ENCODE data around the gene DCHS1.
A peak's percentile ranks its signal among the peaks of the same experiment; 100 is the strongest.
"Not testable (repeated sequence)": the region's sequence is repeated elsewhere in the genome, so short reads cannot be mapped to it uniquely, and the experiment has no call there.

DCHS1 gene

GRCh38 chr11:6686006-6686405 is 30.4 kb upstream of the DCHS1 start:
- H3K9me3 ChIP-seq (ENCODE audit: control insufficient read depth, low read length): no peaks in the 10 kb centered on the region
- no peaks in the 10 kb centered on the region for H3K27me3 ChIP-seq (ENCODE audit: control insufficient read depth, insufficient read depth, low read length, poor library complexity, severe bottlenecking)
- H3K4me3 ChIP-seq (ENCODE audit: insufficient read depth, low read depth, low read length): no peak overlapping the region
- H3K27ac ChIP-seq (ENCODE audit: insufficient read depth, low read depth, low read length, poor library complexity, severe bottlenecking): no peak overlapping the region
- peaks cover 5% of the 10 kb centered on the region for H3K36me3 ChIP-seq (ENCODE audit: control insufficient read depth, insufficient read depth, low read length)
- peaks cover 6% of the 10 kb centered on the region for H3K4me1 ChIP-seq (ENCODE audit: control insufficient read depth, insufficient read depth, low read length)

DNA sequence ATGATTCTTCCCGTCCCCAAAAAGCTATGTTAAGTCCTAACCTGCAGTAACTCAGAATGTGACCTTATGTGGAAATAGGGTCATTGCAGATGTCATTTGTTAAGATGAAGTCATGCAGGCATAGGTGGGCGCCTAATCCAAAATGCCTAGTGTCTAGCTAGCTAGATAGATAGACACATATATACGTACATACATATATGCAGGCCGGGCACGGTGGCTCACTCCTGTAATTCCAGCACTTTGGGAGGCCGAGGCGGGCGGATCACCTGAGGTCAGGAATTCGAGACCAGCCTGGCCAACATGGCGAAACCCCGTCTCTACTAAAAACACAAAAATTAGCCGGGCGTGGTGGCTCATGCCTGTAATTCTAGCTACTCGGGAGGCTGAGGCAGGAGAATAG is 28.5 kb upstream of the DCHS1 start:
- not testable (repeated sequence) for H3K9me3 ChIP-seq (ENCODE audit: control insufficient read depth, low read length); H3K4me1 ChIP-seq (ENCODE audit: control insufficient read depth, insufficient read depth, low read length); H3K27ac ChIP-seq (ENCODE audit: insufficient read depth, low read depth, low read length, poor library complexity, severe bottlenecking); H3K27me3 ChIP-seq (ENCODE audit: control insufficient read depth, insufficient read depth, low read length, poor library complexity, severe bottlenecking)
- WGBS, 2 experiments: 86 to 91% methylated on average over 14 of the region's 14 CpGs
- peaks cover 14% of the 10 kb centered on the region for H3K36me3 ChIP-seq (ENCODE audit: control insufficient read depth, insufficient read depth, low read length)
- peak overlapping the region; percentile 93 for H3K4me3 ChIP-seq (ENCODE audit: insufficient read depth, low read depth, low read length)

DNA sequence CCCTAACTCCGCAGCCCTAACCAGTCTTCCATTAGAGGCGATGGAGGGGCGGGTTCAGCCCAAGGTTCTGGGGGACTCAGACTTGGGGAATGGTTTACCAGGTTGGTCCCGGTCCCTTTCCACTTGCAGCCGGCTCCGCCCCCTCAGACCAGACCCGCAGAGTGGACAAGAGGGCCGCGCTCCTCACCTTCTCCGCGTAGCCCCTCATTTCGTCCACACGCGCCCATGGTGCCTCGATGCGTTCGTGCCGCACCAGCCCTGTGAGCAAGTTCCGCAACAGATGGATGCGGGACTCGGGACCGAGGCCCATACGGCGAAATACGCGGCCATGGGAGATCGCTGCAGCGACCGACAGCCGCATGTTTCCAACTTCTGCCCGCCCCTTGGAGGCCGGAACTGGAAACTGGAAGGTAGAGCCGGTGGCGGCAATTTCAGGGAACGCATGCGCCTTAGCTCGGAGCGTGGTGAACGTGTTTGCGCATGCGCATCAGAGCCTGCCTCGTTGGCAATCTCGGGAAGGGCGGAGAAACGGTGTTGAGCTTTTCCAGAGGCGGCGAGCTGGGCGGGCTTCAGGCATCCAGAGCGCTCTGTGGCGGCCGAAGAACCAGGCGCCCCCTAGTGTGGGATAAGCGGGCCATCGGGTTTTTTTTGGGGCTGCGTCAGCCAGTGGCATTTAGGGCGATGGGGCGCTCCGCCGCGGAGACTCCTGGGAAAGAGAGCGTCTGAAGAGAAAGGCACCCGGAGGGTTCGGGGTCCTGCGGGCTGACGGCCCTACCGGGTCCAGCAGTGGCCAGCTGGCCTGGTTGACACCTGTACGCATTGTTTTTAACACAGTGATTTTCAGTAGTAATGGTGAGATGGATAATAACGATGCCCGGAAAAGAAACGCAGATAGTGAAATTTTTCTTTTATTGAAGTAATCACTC is 27.6 kb upstream of the DCHS1 start, which contains the start of gene MRPL17:
MRPL17 (minus strand) TSS at position 405 of the 926 bp plus-strand sequence; CDS start at position 361, 44 bp downstream.
- Histone ChIP-seq H3K4me1 (ENCODE audit: control insufficient read depth, insufficient read depth, low read length) (peaks cover 6% of the 10 kb centered on the region), H3K27ac (ENCODE audit: insufficient read depth, low read depth, low read length, poor library complexity, severe bottlenecking) (peak within 1 kb of the TSS; percentile 90), H3K4me3 (ENCODE audit: insufficient read depth, low read depth, low read length) (peak within 1 kb of the TSS; percentile 93), H3K9me3 (ENCODE audit: control insufficient read depth, low read length) (no peaks in the 10 kb centered on the region), H3K27me3 (ENCODE audit: control insufficient read depth, insufficient read depth, low read length, poor library complexity, severe bottlenecking) (no peaks in the 10 kb centered on the region), H3K36me3 (ENCODE audit: control insufficient read depth, insufficient read depth, low read length) (peaks cover 14% of the 10 kb centered on the region)
- 2 to 3% methylated on average over 70 of the region's 70 CpGs for whole genome bisulfite sequencing, 2 experiments

GRCh38 chr11:6682591-6682935 is 27.0 kb upstream of the DCHS1 start:
- Histone ChIP-seq H3K4me1 (ENCODE audit: control insufficient read depth, insufficient read depth, low read length) (peaks cover 6% of the 10 kb centered on the region), H3K27me3 (ENCODE audit: control insufficient read depth, insufficient read depth, low read length, poor library complexity, severe bottlenecking) (no peaks in the 10 kb centered on the region), H3K27ac (ENCODE audit: insufficient read depth, low read depth, low read length, poor library complexity, severe bottlenecking) (peak overlapping the region; percentile 90), H3K36me3 (ENCODE audit: control insufficient read depth, insufficient read depth, low read length) (peaks cover 14% of the 10 kb centered on the region), H3K9me3 (ENCODE audit: control insufficient read depth, low read length) (no peaks in the 10 kb centered on the region), H3K4me3 (ENCODE audit: insufficient read depth, low read depth, low read length) (peak overlapping the region; percentile 93)
- WGBS, 2 experiments: 0% methylated on average over 10 of the region's 10 CpGs

GRCh38 chr11:6681949-6682348 is 26.3 kb upstream of the DCHS1 start:
- peaks cover 6% of the 10 kb centered on the region for H3K4me1 ChIP-seq (ENCODE audit: control insufficient read depth, insufficient read depth, low read length)
- H3K9me3 ChIP-seq (ENCODE audit: control insufficient read depth, low read length): no peaks in the 10 kb centered on the region
- 49 to 54% methylated on average over 5 of the region's 5 CpGs for WGBS, 2 experiments
- H3K27me3 ChIP-seq (ENCODE audit: control insufficient read depth, insufficient read depth, low read length, poor library complexity, severe bottlenecking): no peaks in the 10 kb centered on the region
- peaks cover 14% of the 10 kb centered on the region for H3K36me3 ChIP-seq (ENCODE audit: control insufficient read depth, insufficient read depth, low read length)
- peak overlapping the region; percentile 93 for H3K4me3 ChIP-seq (ENCODE audit: insufficient read depth, low read depth, low read length)
- no peak overlapping the region for H3K27ac ChIP-seq (ENCODE audit: insufficient read depth, low read depth, low read length, poor library complexity, severe bottlenecking)

- no peak overlapping the region for H3K27ac ChIP-seq (ENCODE audit: insufficient read depth, low read depth, low read length, poor library complexity, severe bottlenecking)
- peaks cover 14% of the 10 kb centered on the region for H3K36me3 ChIP-seq (ENCODE audit: control insufficient read depth, insufficient read depth, low read length)
- H3K9me3 ChIP-seq (ENCODE audit: control insufficient read depth, low read length): no peaks in the 10 kb centered on the region
- WGBS, 2 experiments: 86 to 97% methylated on average over 1 of the region's 1 CpG
- peaks cover 6% of the 10 kb centered on the region for H3K4me1 ChIP-seq (ENCODE audit: control insufficient read depth, insufficient read depth, low read length)
- no peaks in the 10 kb centered on the region for H3K27me3 ChIP-seq (ENCODE audit: control insufficient read depth, insufficient read depth, low read length, poor library complexity, severe bottlenecking)
- peak overlapping the region; percentile 13 for H3K4me3 ChIP-seq (ENCODE audit: insufficient read depth, low read depth, low read length)
Observed at GRCh38 chr11:6681505-6681904, 25.9 kb upstream of the DCHS1 start.

- Histone ChIP-seq H3K27ac (ENCODE audit: insufficient read depth, low read depth, low read length, poor library complexity, severe bottlenecking) (no peak overlapping the region), H3K4me1 (ENCODE audit: control insufficient read depth, insufficient read depth, low read length) (peaks cover 6% of the 10 kb centered on the region), H3K27me3 (ENCODE audit: control insufficient read depth, insufficient read depth, low read length, poor library complexity, severe bottlenecking) (no peaks in the 10 kb centered on the region), H3K4me3 (ENCODE audit: insufficient read depth, low read depth, low read length) (no peak overlapping the region), H3K9me3 (ENCODE audit: control insufficient read depth, low read length) (no peaks in the 10 kb centered on the region), H3K36me3 (ENCODE audit: control insufficient read depth, insufficient read depth, low read length) (peaks cover 14% of the 10 kb centered on the region)
- WGBS, 2 experiments: 84 to 90% methylated on average over 2 to 3 of the region's 3 CpGs
Observed at GRCh38 chr11:6677018-6677417, 21.4 kb upstream of the DCHS1 start.

DNA sequence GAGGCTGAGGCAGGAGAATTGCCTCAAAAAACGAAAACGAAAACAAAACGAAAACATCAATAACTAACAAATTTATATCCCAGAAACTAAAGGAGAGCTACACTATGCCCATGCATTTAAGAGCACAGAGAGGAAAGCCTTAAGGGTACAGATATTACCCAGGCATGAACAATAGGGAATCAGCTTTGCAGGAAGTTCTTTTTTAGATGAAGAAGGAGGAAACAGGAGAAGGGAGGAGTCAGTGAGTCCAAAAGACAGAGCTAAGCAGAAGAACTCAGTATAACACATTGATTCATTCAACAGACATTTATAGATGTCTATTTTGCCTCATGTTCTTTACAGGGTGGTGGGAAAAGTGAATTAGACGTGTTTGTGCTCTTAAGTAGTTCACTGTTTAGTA is 19.3 kb upstream of the DCHS1 start:
- 73 to 94% methylated on average over 4 of the region's 4 CpGs for WGBS, 2 experiments
- Histone ChIP-seq H3K4me1 (ENCODE audit: control insufficient read depth, insufficient read depth, low read length) (no peaks in the 10 kb centered on the region), H3K27me3 (ENCODE audit: control insufficient read depth, insufficient read depth, low read length, poor library complexity, severe bottlenecking) (no peaks in the 10 kb centered on the region), H3K27ac (ENCODE audit: insufficient read depth, low read depth, low read length, poor library complexity, severe bottlenecking) (no peak overlapping the region), H3K4me3 (ENCODE audit: insufficient read depth, low read depth, low read length) (no peak overlapping the region), H3K9me3 (ENCODE audit: control insufficient read depth, low read length) (no peaks in the 10 kb centered on the region), H3K36me3 (ENCODE audit: control insufficient read depth, insufficient read depth, low read length) (no peaks in the 10 kb centered on the region)

GRCh38 chr11:6674219-6674597 is 18.6 kb upstream of the DCHS1 start:
- Histone ChIP-seq H3K27ac (ENCODE audit: insufficient read depth, low read depth, low read length, poor library complexity, severe bottlenecking) (no peak overlapping the region), H3K9me3 (ENCODE audit: control insufficient read depth, low read length) (no peaks in the 10 kb centered on the region), H3K4me1 (ENCODE audit: control insufficient read depth, insufficient read depth, low read length) (no peaks in the 10 kb centered on the region), H3K36me3 (ENCODE audit: control insufficient read depth, insufficient read depth, low read length) (no peaks in the 10 kb centered on the region), H3K27me3 (ENCODE audit: control insufficient read depth, insufficient read depth, low read length, poor library complexity, severe bottlenecking) (no peaks in the 10 kb centered on the region), H3K4me3 (ENCODE audit: insufficient read depth, low read depth, low read length) (no peak overlapping the region)
- WGBS, 2 experiments: 94 to 100% methylated on average over 1 of the region's 1 CpG

DNA sequence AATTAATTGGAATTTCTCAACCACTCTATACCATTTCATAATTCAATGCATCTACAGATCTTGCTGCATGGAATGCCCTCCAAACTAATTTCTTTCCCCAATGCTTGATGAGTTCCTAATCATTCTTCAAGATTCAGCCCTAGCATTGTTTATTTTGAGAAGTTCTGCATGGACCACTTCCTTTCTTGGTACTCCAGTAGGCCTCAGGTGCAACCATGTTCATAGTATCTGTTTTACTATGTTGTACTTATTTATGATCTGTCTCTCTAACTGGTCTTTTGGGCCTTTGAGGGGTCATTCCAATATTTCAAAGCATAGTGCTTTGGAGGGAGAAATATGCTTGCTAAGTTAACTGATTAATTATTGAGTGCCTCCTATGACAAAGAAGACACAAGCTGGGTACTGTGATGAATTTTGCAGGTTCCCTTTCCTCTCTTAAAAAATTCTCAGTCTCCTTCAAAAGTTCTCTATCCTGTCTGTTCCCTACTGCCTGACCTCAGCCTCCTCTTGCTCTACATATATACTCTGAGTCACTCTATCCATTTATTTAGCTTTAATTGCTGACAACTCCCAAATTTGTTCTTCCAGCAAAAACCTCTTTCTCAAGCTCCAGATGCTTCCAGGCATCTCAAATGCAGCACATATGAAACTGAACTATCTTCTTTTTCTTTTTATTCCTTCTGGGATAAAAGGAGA is 18.1 kb upstream of the DCHS1 start:
- no peaks in the 10 kb centered on the region for H3K36me3 ChIP-seq (ENCODE audit: control insufficient read depth, insufficient read depth, low read length)
- H3K27ac ChIP-seq (ENCODE audit: insufficient read depth, low read depth, low read length, poor library complexity, severe bottlenecking): no peak overlapping the region
- no peaks in the 10 kb centered on the region for H3K9me3 ChIP-seq (ENCODE audit: control insufficient read depth, low read length)

More for the DNA sequence above, 18.1 kb upstream of the DCHS1 start:
- Histone ChIP-seq H3K4me3 (ENCODE audit: insufficient read depth, low read depth, low read length) (no peak overlapping the region), H3K27me3 (ENCODE audit: control insufficient read depth, insufficient read depth, low read length, poor library complexity, severe bottlenecking) (no peaks in the 10 kb centered on the region), H3K4me1 (ENCODE audit: control insufficient read depth, insufficient read depth, low read length) (no peaks in the 10 kb centered on the region)

All from ectodermal cell (in vitro differentiated cells).